Lung (tissue), 12 donors: Measurements from ENCODE around the gene PRICKLE2. TPM values are rescaled to one million over a fixed set of nuclear protein-coding genes. Genes with fewer than 3 reads are reported as not detected.
"Not testable (repeated sequence)": the region's sequence is repeated elsewhere in the genome, so short reads cannot be mapped to it uniquely, and the experiment has no call there.

Experiments used
- ATAC-seq: fragments of 200-7000 bp; cut with Tn5 transposase; one replicate; pipeline ENCODE4 v1.9.1; 2020; ENCODE audit warnings: moderate number of reproducible peaks; ENCODE audit not compliant: insufficient read depth, low FRiP score
- DNase-seq, 3 donors: peaks; one replicate each; pipeline ENCODE4 v3.0.0-alpha.2; 2013 to 2017
- H3K27ac ChIP-seq, 2 donors: one replicate each; pipeline ENCODE4 v1.5.1; 2013; ENCODE audit warnings: mild to moderate bottlenecking in 2 of 2, moderate library complexity in 2 of 2, control low read depth in 1 of 2, inconsistent platforms in 1 of 2, low read depth in 1 of 2, low read length in 1 of 2
- H3K27me3 ChIP-seq, 3 donors: one replicate each; pipeline ENCODE4 v1.5.1; 2013; ENCODE audit warnings: low read length in 2 of 3; ENCODE audit not compliant: control insufficient read depth in 3 of 3, insufficient read depth in 3 of 3
- H3K36me3 ChIP-seq, 4 donors: one replicate each; pipeline ENCODE4 v1.5.1; 2013; ENCODE audit warnings: low read length in 4 of 4, mild to moderate bottlenecking in 1 of 4, moderate library complexity in 1 of 4; ENCODE audit not compliant: control insufficient read depth in 4 of 4, insufficient read depth in 4 of 4
- H3K4me1 ChIP-seq, 5 donors: one replicate each; pipeline ENCODE4 v1.5.1; 2013; ENCODE audit warnings: low read length in 5 of 5, mild to moderate bottlenecking in 2 of 5, moderate library complexity in 1 of 5; ENCODE audit not compliant: control insufficient read depth in 5 of 5, insufficient read depth in 5 of 5
- H3K4me3 ChIP-seq: one replicate; pipeline ENCODE4 v1.5.1; 2013; ENCODE audit warnings: mild to moderate bottlenecking, control low read depth, moderate library complexity
- H3K9ac ChIP-seq, 2 donors: one replicate each; pipeline ENCODE4 v1.5.1; 2013; ENCODE audit warnings: low read length in 2 of 2, control low read depth in 1 of 2; ENCODE audit not compliant: insufficient read depth in 1 of 2
- H3K9me3 ChIP-seq, 4 donors: one replicate each; pipeline ENCODE4 v1.5.1; 2013; ENCODE audit warnings: low read length in 3 of 4, mild to moderate bottlenecking in 1 of 4, moderate library complexity in 1 of 4; ENCODE audit not compliant: control insufficient read depth in 4 of 4, insufficient read depth in 3 of 4
- CTCF ChIP-seq: IDR thresholded peaks from 2 replicates; pipeline ENCODE4 v1.5.1; 2012; ENCODE audit warnings: mild to moderate bottlenecking; ENCODE audit errors: control extremely low read depth, extremely low read depth
- WGBS, 2 donors: extraction: QIAGEN DNeasy Blood & Tissue Kit; methylation state at CpG; one replicate each; pipeline ENCODE4 v1.1.7; 2013; 5-methylcytosine and 5-hydroxymethylcytosine counted together
- polyA plus RNA-seq, 2 donors: library from polyadenylated mRNA; stranded (reverse); fragments of 200-250 nt; gene quantifications; one replicate each; pipeline ENCODE4 v1.2.1, GENCODE V29; 2013
- total RNA-seq, 2 donors: library from RNA; depleted of rRNA in 1 of 2; stranded (reverse); fragments of >200 nt in 1 of 2; gene quantifications; one replicate each; pipeline ENCODE4 v1.2.1, GENCODE V29; 2014 to 2021
- donor health status: control.
- donor health status: control.
- donor health status: Bipolar disorder and iron deficiency.
- donor health status: healthy.
- donor health status: DM: yes; HTN: yes; CAD: no.

The PRICKLE2 gene
- total and polyA plus RNA-seq, 4 donors, result 4.0 to 88.0 (median 19.9) TPM

DNA sequence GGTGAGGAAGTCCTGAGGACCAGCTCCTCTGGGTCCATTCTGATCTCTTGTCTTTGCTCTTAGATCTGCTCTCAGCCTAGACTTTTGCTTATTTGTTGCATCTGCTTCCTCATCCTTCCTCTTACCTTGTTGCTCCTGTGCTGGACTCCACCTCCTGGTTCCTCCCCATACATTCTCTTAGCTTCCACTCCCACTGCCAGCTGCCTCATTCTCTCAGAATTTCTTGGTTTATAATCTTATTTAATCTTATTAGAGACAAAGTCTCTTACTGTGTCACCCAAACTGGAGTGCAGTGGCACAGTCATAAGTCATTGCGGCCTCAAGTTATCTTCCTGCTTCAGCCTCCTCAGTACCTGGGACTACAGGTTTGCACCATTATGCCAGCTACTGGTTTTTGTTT, 133.8 kb downstream of the PRICKLE2 start:
- no peaks in the 10 kb centered on the region for H3K27me3 ChIP-seq
- DNase-seq (no peak), ATAC-seq (no peak)
- H3K4me3 ChIP-seq, result no peak overlapping the region
- peaks cover 0 to 17% (median 1%) of the 10 kb centered on the region in 4 donors for H3K36me3 ChIP-seq
- no peak overlapping the region for H3K9ac ChIP-seq
- H3K9me3 ChIP-seq, result no peaks in the 10 kb centered on the region
- TF ChIP-seq CTCF, result no peak
- 96 to 100% methylated on average over 1 of the region's 1 CpG for WGBS, 2 donors
- H3K27ac ChIP-seq, result no peak overlapping the region
- H3K4me1 ChIP-seq, result peaks cover 2 to 20% (median 4%) of the 10 kb centered on the region in 5 donors

- not testable (repeated sequence) for H3K36me3 ChIP-seq, H3K4me3 ChIP-seq, H3K27me3 ChIP-seq, H3K27ac ChIP-seq, H3K9ac ChIP-seq, H3K9me3 ChIP-seq
- WGBS, 2 donors, result 46 to 62% methylated on average over 4 of the region's 4 CpGs
- ATAC-seq (peak; percentile 51), DNase-seq (peak in 1 of 3 donors; percentile 43)
- peaks cover 0 to 20% (median 4%) of the 10 kb centered on the region in 5 donors for H3K4me1 ChIP-seq
Observed at GRCh38 chr3:64089386-64089785, 135.9 kb downstream of the PRICKLE2 start.

DNA sequence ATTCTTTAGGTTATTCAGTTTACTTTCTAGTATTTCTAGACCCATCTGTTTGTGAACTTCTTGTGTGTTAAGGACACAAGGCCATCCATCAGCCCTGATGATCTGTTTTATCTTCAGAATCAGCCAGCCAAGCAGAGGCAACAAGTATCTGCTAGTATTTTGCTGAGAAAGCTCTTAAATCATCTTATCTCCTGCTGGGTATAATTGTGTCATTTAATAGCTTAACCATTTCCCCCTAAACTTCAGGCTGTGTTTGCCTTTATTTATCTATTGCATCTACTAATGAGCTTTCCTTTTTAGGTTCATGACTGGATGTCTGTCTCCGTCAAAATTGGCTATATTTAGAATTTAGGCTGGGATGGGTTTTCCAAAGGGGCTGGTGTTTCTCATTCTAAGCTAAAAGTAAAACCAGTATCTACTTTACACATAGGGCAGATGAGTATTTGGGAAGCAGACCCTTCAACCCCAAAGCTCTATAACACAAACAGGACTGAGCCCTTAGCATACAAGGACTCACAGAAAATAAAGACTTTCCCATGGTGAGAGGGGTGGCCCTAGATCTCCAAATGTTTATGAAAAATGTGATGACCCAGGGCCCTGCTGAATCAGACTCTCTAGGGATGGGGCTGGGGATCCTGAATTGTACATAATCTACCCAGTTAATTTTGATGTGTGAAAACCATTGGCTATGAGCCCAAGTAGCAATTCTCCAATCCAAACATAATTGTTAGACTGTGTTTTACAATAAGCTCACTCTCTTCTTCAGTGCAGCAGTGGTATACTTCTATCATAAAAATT, 136.7 kb downstream of the PRICKLE2 start:
- DNase-seq (peak in 2 of 3 donors; percentile 52 to 65), ATAC-seq (no peak)
- H3K4me3 ChIP-seq, result no peak overlapping the region
- peaks cover 0 to 1% (median 0%) of the 10 kb centered on the region in 4 donors for H3K9me3 ChIP-seq
- WGBS, 2 donors, result 39 to 52% methylated on average over 1 of the region's 1 CpG
- H3K9ac ChIP-seq, result no peak overlapping the region
- H3K27me3 ChIP-seq, result no peaks in the 10 kb centered on the region
- H3K36me3 ChIP-seq, result no peaks in the 10 kb centered on the region
- no peak for TF ChIP-seq CTCF
- peaks cover 0 to 24% (median 5%) of the 10 kb centered on the region in 5 donors for H3K4me1 ChIP-seq
- no peak overlapping the region for H3K27ac ChIP-seq

GRCh38 chr3:64086479-64087252, 138.6 kb downstream of the PRICKLE2 start:
- Histone ChIP-seq H3K36me3 (no peaks in the 10 kb centered on the region), H3K9ac (no peak overlapping the region), H3K27ac (no peak overlapping the region), H3K4me1 (peaks cover 0 to 39% (median 14%) of the 10 kb centered on the region in 5 donors), H3K9me3 (peaks cover 0 to 1% (median 0%) of the 10 kb centered on the region in 4 donors), H3K27me3 (no peaks in the 10 kb centered on the region), H3K4me3 (no peak overlapping the region)
- DNase-seq (no peak), ATAC-seq (no peak)
- WGBS, 2 donors, result 78 to 84% methylated on average over 5 of the region's 5 CpGs
- no peak for TF ChIP-seq CTCF
